H1 (cell line): Measurements from ENCODE around the gene GRIPAP1. TPM values are rescaled to one million over a fixed set of nuclear protein-coding genes. Genes with fewer than 3 reads are reported as not detected.

Experiments used
- CTCF ChIA-PET: fragments of 300-600 bp; sonication (Branson Sonifier 250); formaldehyde crosslinking; loops from one replicate; lab custom pipeline; 2021; ENCODE audit not compliant: partially characterized antibody; lab: Charles Lee
- POLR2A ChIA-PET: fragments of 300-600 bp; sonication (Branson Sonifier 250); formaldehyde crosslinking; loops from one replicate; lab custom pipeline; 2021; ENCODE audit warnings: inconsistent platforms; ENCODE audit not compliant: partially characterized antibody; lab: Charles Lee
- DNase-seq, 2 experiments: peaks; one replicate each; pipeline versions ENCODE4 v3.0.0 to v3.0.0-alpha.2; 2010 to 2022; ENCODE audit warnings: low spot score in 2 of 2, low read depth in 1 of 2, mixed read lengths in 1 of 2
- FAIRE-seq: peaks from 2 replicates; lab custom pipeline; 2011; peaks lifted over from hg19 to GRCh38; lab: Jason Lieb, UNC
- H2AFZ ChIP-seq: 2 replicates; pipeline ENCODE4 v1.8.1; 2012; ENCODE audit warnings: low read length, inconsistent platforms
- H2AK5ac ChIP-seq: 2 replicates; pipeline ENCODE4 v1.6.1; 2013; ENCODE audit warnings: low read depth, low read length
- H2BK120ac ChIP-seq: replicated peaks from 2 replicates; pipeline ENCODE3; 2013; ENCODE audit warnings: low read depth, low read length, inconsistent platforms
- H2BK12ac ChIP-seq: 2 replicates; pipeline ENCODE4 v1.6.1; 2013; ENCODE audit warnings: low read depth, low read length
- H2BK15ac ChIP-seq: 2 replicates; pipeline ENCODE4 v1.6.1; 2013; ENCODE audit warnings: low read length
- H2BK20ac ChIP-seq: 2 replicates; pipeline ENCODE4 v1.6.1; 2013; ENCODE audit warnings: low read length
- H2BK5ac ChIP-seq: 2 replicates; pipeline ENCODE4 v1.6.1; 2013; ENCODE audit warnings: low read depth, low read length
- H3K14ac ChIP-seq: 2 replicates; pipeline ENCODE4 v1.6.1; 2013; ENCODE audit warnings: inconsistent platforms; ENCODE audit not compliant: insufficient read length
- H3K18ac ChIP-seq: 2 replicates; pipeline ENCODE4 v1.6.1; 2013; ENCODE audit warnings: low read length; ENCODE audit errors: extremely low read depth
- H3K23ac ChIP-seq: 2 replicates; pipeline ENCODE4 v1.6.1; 2013; ENCODE audit warnings: inconsistent platforms; ENCODE audit not compliant: insufficient read length
- H3K23me2 ChIP-seq: 2 replicates; pipeline ENCODE4 v1.6.1; 2013; ENCODE audit warnings: low read depth, low read length
- H3K27ac ChIP-seq: 2 replicates; pipeline ENCODE4 v1.6.1; 2011; ENCODE audit warnings: low read depth, low read length, inconsistent platforms
- H3K27me3 ChIP-seq, 4 experiments: replicated peaks in 1 of 4; 1 replicate in 1 of 4; 2 replicates in 3 of 4; pipeline versions ENCODE4 v1.6.1 to v1.8.1; 2011 to 2013; ENCODE audit warnings: low read length in 3 of 4, mild to moderate bottlenecking in 3 of 4, inconsistent platforms in 2 of 4, mixed read lengths in 2 of 4, moderate library complexity in 1 of 4; ENCODE audit not compliant: control insufficient read depth in 3 of 4, insufficient read depth in 3 of 4; ENCODE audit errors: extremely low read depth in 1 of 4
- H3K36me3 ChIP-seq, 4 experiments: 2 replicates each; pipeline versions ENCODE4 v1.6.1 to v1.8.1; 2011 to 2013; ENCODE audit warnings: mild to moderate bottlenecking in 4 of 4, low read length in 3 of 4, moderate library complexity in 2 of 4, control low read depth in 1 of 4, inconsistent platforms in 1 of 4; ENCODE audit not compliant: insufficient read depth in 4 of 4, control insufficient read depth in 2 of 4
- H3K4ac ChIP-seq: replicated peaks from 2 replicates; pipeline ENCODE3; 2013; ENCODE audit warnings: low read length, low read depth, mixed read lengths, inconsistent platforms; ENCODE audit not compliant: insufficient read length
- H3K4me1 ChIP-seq, 4 experiments: replicated peaks in 1 of 4; 1 replicate in 1 of 4; 2 replicates in 3 of 4; pipeline versions ENCODE4 v1.6.1 to v1.8.1; 2011 to 2013; ENCODE audit warnings: low read length in 3 of 4, inconsistent platforms in 2 of 4, mixed read lengths in 1 of 4; ENCODE audit not compliant: insufficient read depth in 4 of 4, control insufficient read depth in 3 of 4
- H3K4me2 ChIP-seq, 2 experiments: 2 replicates each; pipeline versions ENCODE4 v1.6.1 to v1.8.1; 2011 to 2013; ENCODE audit warnings: low read depth in 2 of 2, low read length in 2 of 2, control low read depth in 1 of 2, inconsistent platforms in 1 of 2, mild to moderate bottlenecking in 1 of 2; ENCODE audit not compliant: insufficient read depth in 1 of 2
- H3K4me3 ChIP-seq, 4 experiments: fragments of 200-600, 300-600 bp in 1 of 4; sonication (generic), shearing (Covaris generic), sonication (Bioruptor Twin) in 1 of 4; 2 replicates each; pipeline versions ENCODE4 v1.5.1 to v1.8.1; 2011 to 2016; ENCODE audit warnings: low read length in 4 of 4, low read depth in 3 of 4, control low read depth in 2 of 4, inconsistent platforms in 2 of 4, mild to moderate bottlenecking in 2 of 4, mixed read lengths in 1 of 4, moderate library complexity in 1 of 4; ENCODE audit not compliant: insufficient read depth in 2 of 4; ENCODE audit errors: extremely low read depth in 1 of 4
- H3K56ac ChIP-seq: replicated peaks from 2 replicates; pipeline ENCODE3; 2013; ENCODE audit warnings: low read depth, mild to moderate bottlenecking, mixed read lengths, low read length, inconsistent platforms; ENCODE audit not compliant: insufficient read length
- H3K79me1 ChIP-seq: 2 replicates; pipeline ENCODE4 v1.6.1; 2013; ENCODE audit warnings: low read depth, low read length, control low read depth
- H3K79me2 ChIP-seq, 2 experiments: 2 replicates each; pipeline versions ENCODE4 v1.6.1 to v1.8.1; 2012 to 2013; ENCODE audit warnings: low read length in 2 of 2, mild to moderate bottlenecking in 2 of 2, inconsistent platforms in 1 of 2; ENCODE audit not compliant: insufficient read depth in 2 of 2, control insufficient read depth in 1 of 2
- H3K9ac ChIP-seq, 4 experiments: replicated peaks in 1 of 4; 1 replicate in 1 of 4; 2 replicates in 3 of 4; pipeline versions ENCODE4 v1.6.1 to v1.8.1; 2011 to 2013; ENCODE audit warnings: low read depth in 3 of 4, low read length in 3 of 4, control low read depth in 2 of 4, mild to moderate bottlenecking in 2 of 4, moderate library complexity in 2 of 4, inconsistent platforms in 1 of 4; ENCODE audit errors: extremely low read depth in 1 of 4
- H3K9me3 ChIP-seq, 2 experiments: 2 replicates each; pipeline versions ENCODE4 v1.6.1 to v1.8.1; 2012 to 2013; ENCODE audit warnings: mild to moderate bottlenecking in 2 of 2, moderate library complexity in 2 of 2, control low read depth in 1 of 2, inconsistent platforms in 1 of 2, low read depth in 1 of 2, low read length in 1 of 2, mixed read lengths in 1 of 2; ENCODE audit not compliant: insufficient read depth in 2 of 2
- H4K20me1 ChIP-seq, 2 experiments: replicated peaks in 1 of 2; 2 replicates each; pipeline versions ENCODE3 to v1.8.1; 2011 to 2013; ENCODE audit warnings: inconsistent platforms in 2 of 2, low read length in 2 of 2, mild to moderate bottlenecking in 1 of 2; ENCODE audit not compliant: insufficient read depth in 2 of 2, control insufficient read depth in 1 of 2
- H4K5ac ChIP-seq: 2 replicates; pipeline ENCODE4 v1.6.1; 2013; ENCODE audit warnings: low read length, low read depth, mixed read lengths, inconsistent platforms; ENCODE audit not compliant: insufficient read length
- H4K8ac ChIP-seq: 2 replicates; pipeline ENCODE4 v1.8.0; 2013; ENCODE audit warnings: mild to moderate bottlenecking, moderate library complexity, low read length, inconsistent platforms; ENCODE audit not compliant: insufficient read depth; ENCODE audit errors: extremely low read depth
- H4K91ac ChIP-seq: replicated peaks from 2 replicates; pipeline ENCODE3; 2013; ENCODE audit warnings: low read length, mixed read lengths, inconsistent platforms; ENCODE audit not compliant: insufficient read length
- EGR1 ChIP-seq: IDR thresholded peaks from 2 replicates; pipeline ENCODE4 v1.6.1; 2011; ENCODE audit warnings: low read depth, low read length, borderline replicate concordance
- EZH2 ChIP-seq: fragments of 200-600 bp; sonication (generic); IDR thresholded peaks from 2 replicates; pipeline ENCODE4 v1.7.1; 2012; ENCODE audit warnings: low read depth, mild to moderate bottlenecking, moderate library complexity, low read length, inconsistent platforms; ENCODE audit not compliant: severe bottlenecking
- KDM5A ChIP-seq: fragments of 200-600 bp; IDR thresholded peaks from 2 replicates; pipeline ENCODE4 v1.7.1; 2012; ENCODE audit warnings: mild to moderate bottlenecking, low read length, inconsistent platforms, mixed read lengths
- POLR2AphosphoS5 ChIP-seq: IDR thresholded peaks from 2 replicates; pipeline ENCODE4 v1.6.1; 2011; ENCODE audit warnings: low read depth, low read length
- SAP30 ChIP-seq: fragments of 300-600 bp; sonication (generic); IDR thresholded peaks from 2 replicates; pipeline ENCODE4 v1.7.1; 2012; ENCODE audit warnings: low read length, moderate library complexity, mild to moderate bottlenecking, inconsistent platforms; ENCODE audit not compliant: insufficient read depth, insufficient replicate concordance
- SIN3A ChIP-seq, 2 experiments: IDR thresholded peaks in 1 of 2; conservative IDR thresholded peaks in 1 of 2; 2 replicates each; pipeline ENCODE4 v1.6.1; 2011 to 2012; ENCODE audit warnings: low read length in 2 of 2, improper control_type of control experiment in 1 of 2, low read depth in 1 of 2, mild to moderate bottlenecking in 1 of 2
- SRF ChIP-seq: IDR thresholded peaks from 2 replicates; pipeline ENCODE4 v1.6.1; 2011; ENCODE audit warnings: mild to moderate bottlenecking, low read depth, low read length, moderate library complexity
- SUZ12 ChIP-seq: fragments of 200-600 bp; sonication (generic); IDR thresholded peaks from 2 replicates; pipeline ENCODE4 v1.6.1; 2012; ENCODE audit warnings: mild to moderate bottlenecking, inconsistent platforms, low read length, moderate library complexity, mixed read lengths
- TEAD4 ChIP-seq: IDR thresholded peaks from 2 replicates; pipeline ENCODE4 v1.6.1; 2012; ENCODE audit warnings: low read depth, low read length, inconsistent platforms, mixed read lengths
- WGBS, 2 experiments: shearing (Covaris generic) in 1 of 2; methylation state at CpG; one replicate each; pipeline versions ENCODE4 v1.1.6 to v1.1.7; 2013 to 2015; ENCODE audit warnings: low lambda C conversion rate in 2 of 2, mixed read lengths in 2 of 2, inconsistent platforms in 1 of 2, low coverage in 1 of 2, missing lambda C conversion rate in 1 of 2; ENCODE audit not compliant: insufficient replicate concordance in 2 of 2, insufficient coverage in 1 of 2, insufficient read length in 1 of 2; ENCODE audit errors: extremely low coverage in 1 of 2, missing lambda C conversion rate in 1 of 2; 5-methylcytosine and 5-hydroxymethylcytosine counted together
- polyA plus RNA-seq, 7 experiments: library from polyadenylated mRNA; depleted of rRNA in 3 of 7; stranded (reverse) in 5 of 7; unstranded in 2 of 7; fragments of >200 nt in 5 of 7; fragments of 200-250 nt in 2 of 7; gene quantifications; 1 replicate in 5 of 7; 2 replicates in 1 of 7; 4 replicates in 1 of 7; pipeline versions ENCODE4 v1.2.1 to v1.2.3, GENCODE V29; 2011 to 2013; ENCODE audit warnings: missing spikeins in 2 of 7, mixed read lengths in 2 of 7
- total RNA-seq: library from RNA; stranded (reverse); fragmentation: NEBNext Ultra II Directional; extraction: Animal tissue kit (Norgen Biotek cat#: 25700); gene quantifications from 2 replicates; pipeline ENCODE4 v1.2.1, GENCODE V29; 2021
- TF ChIP-seq, protein P1 (sequence below), 3 experiments: IDR thresholded peaks; 1 replicate in 2 of 3; 2 replicates in 1 of 3; pipeline versions ENCODE4 v1.5.1 to v1.6.1; 2011; ENCODE audit warnings: low read length in 3 of 3, mild to moderate bottlenecking in 3 of 3, inconsistent platforms in 2 of 3, low read depth in 1 of 3, moderate library complexity in 1 of 3; ENCODE audit not compliant: insufficient read depth in 1 of 3; ENCODE audit errors: control extremely low read depth in 1 of 3

Gene GRIPAP1
- total and polyA plus RNA-seq, 2 of the 8 experiments (the other 6 are each of a cell fraction or from before 2014, with no cell fraction given), result 21.6 to 55.9 TPM

DNA sequence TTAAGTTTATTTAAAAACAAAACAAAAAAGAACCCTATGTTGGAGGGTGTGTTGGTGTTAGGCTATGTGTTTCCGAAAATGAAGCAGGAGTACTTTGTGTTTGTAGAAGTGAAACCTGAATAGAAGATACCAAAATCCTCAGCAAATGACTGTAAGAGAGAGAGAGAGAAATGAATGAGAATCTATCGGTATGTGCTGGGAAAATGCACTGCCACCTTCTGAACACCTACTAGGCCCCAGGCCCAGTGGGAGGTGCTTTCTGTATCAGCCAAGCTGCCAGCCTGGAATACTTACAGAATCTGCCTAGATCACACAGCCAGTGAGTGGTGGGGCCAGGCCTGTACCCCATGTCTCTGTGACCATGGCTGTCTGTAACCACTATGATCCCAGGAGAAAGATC lies 68.3 kb downstream of the GRIPAP1 start:
- Histone ChIP-seq H2BK5ac (no peak overlapping the region), H3K4me2 (no peak overlapping the region), H4K91ac (no peak overlapping the region), H3K4me1 (peaks cover 1 to 12% (median 4%) of the 10 kb centered on the region in 4 experiments; a peak in 6 of 7 replicates), H2BK15ac (no peak overlapping the region), H3K4me3 (no peak overlapping the region), H4K8ac (no peak overlapping the region), H4K20me1 (no peaks in the 10 kb centered on the region), H3K9me3 (no peaks in the 10 kb centered on the region), H2BK120ac (no peak overlapping the region), H3K9ac (no peak overlapping the region), H3K36me3 (peaks cover 0 to 33% (median 11%) of the 10 kb centered on the region in 4 experiments; a peak in 6 of 8 replicates), H3K79me2 (peaks cover 0 to 27% of the 10 kb centered on the region in 2 experiments; a peak in 2 of 4 replicates), H2AK5ac (no peak overlapping the region), H3K79me1 (no peaks in the 10 kb centered on the region), H2BK20ac (no peak overlapping the region), H2AFZ (no peak overlapping the region), H3K23me2 (no peaks in the 10 kb centered on the region), H3K23ac (no peak overlapping the region), H3K4ac (no peak overlapping the region), H3K56ac (no peak overlapping the region), H4K5ac (no peak overlapping the region), H3K14ac (no peak overlapping the region), H3K18ac (no peak overlapping the region), H3K27ac (no peak overlapping the region), H3K27me3 (no peaks in the 10 kb centered on the region), H2BK12ac (no peak overlapping the region)
- TF ChIP-seq SRF, result no peak
- no peak for TF ChIP-seq EZH2
- TF ChIP-seq EGR1, result no peak
- no peak for TF ChIP-seq KDM5A
- TF ChIP-seq, protein P1, sequence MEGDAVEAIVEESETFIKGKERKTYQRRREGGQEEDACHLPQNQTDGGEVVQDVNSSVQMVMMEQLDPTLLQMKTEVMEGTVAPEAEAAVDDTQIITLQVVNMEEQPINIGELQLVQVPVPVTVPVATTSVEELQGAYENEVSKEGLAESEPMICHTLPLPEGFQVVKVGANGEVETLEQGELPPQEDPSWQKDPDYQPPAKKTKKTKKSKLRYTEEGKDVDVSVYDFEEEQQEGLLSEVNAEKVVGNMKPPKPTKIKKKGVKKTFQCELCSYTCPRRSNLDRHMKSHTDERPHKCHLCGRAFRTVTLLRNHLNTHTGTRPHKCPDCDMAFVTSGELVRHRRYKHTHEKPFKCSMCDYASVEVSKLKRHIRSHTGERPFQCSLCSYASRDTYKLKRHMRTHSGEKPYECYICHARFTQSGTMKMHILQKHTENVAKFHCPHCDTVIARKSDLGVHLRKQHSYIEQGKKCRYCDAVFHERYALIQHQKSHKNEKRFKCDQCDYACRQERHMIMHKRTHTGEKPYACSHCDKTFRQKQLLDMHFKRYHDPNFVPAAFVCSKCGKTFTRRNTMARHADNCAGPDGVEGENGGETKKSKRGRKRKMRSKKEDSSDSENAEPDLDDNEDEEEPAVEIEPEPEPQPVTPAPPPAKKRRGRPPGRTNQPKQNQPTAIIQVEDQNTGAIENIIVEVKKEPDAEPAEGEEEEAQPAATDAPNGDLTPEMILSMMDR (IDR thresholded peaks at IDR 0.05; ENCODE audit: control extremely low read depth in 1 of 3, insufficient read depth in 1 of 3, low read depth in 1 of 3, low read length in 3 of 3), result no peak
- TF ChIP-seq TEAD4, result no peak
- no peak for TF ChIP-seq SIN3A (conservative IDR thresholded peaks at IDR 0.05 in 1 of 2, IDR thresholded peaks at IDR 0.05 in 1 of 2; ENCODE audit: low read depth in 1 of 2, low read length in 2 of 2)
- TF ChIP-seq SUZ12, result no peak
- TF ChIP-seq SAP30, result no peak
- TF ChIP-seq POLR2AphosphoS5, result no peak
- FAIRE-seq (no peak), DNase-seq (no peak)
- 83% methylated on average over 2 of the region's 2 CpGs; no CpG with 5 or more reads in 1 of the 2 experiments for WGBS, 2 experiments
- ChIA-PET POLR2A (interaction anchor here (21.5 kb wide), 1 partner anchor 19 kb away, joined by 572 read pairs; the partner anchor contains the start of genes PIM2 and SLC35A2), CTCF (no interaction called here)
